ENCODE data around the gene MRPL24. TPM values are rescaled to one million over a fixed set of nuclear protein-coding genes. Genes with fewer than 3 reads are reported as not detected.

MRPL24 gene
- total RNA-seq, 1 donor from 2014 or later = 60.3 TPM

DNA sequence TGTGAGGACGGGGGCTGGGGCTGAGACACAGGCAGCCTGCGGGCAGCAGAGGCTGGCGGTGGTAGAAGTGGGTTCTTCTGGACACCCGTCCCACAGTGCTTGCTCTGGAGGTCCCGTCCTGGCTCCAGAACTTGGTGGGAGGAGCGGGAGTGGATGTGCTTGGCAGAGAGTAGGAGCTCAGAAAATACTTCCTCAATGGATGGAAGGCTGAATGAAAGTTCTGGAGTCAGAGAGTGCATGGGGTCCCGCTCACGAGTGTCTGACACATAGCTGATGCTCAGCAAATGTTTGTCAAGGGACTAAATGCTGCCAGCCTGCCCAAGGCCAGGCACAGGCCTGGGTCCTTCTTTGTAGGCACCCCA, 50.2 kb downstream of the MRPL24 start:
- no peak for FAIRE-seq
- Histone ChIP-seq H3K27me3 (ENCODE audit: control insufficient read depth, insufficient read depth, low read length) (no peaks in the 10 kb centered on the region), H3K36me3 (ENCODE audit: control insufficient read depth, insufficient read depth, low read length) (no peaks in the 10 kb centered on the region), H3K4me3 (ENCODE audit: low read depth, low read length) (no peak overlapping the region)
- no peak for TF ChIP-seq CTCF (IDR thresholded peaks at IDR 0.05; ENCODE audit: insufficient read depth, low read length, severe bottlenecking)
- no peak for DNase-seq (ENCODE audit: low read depth)

DNA sequence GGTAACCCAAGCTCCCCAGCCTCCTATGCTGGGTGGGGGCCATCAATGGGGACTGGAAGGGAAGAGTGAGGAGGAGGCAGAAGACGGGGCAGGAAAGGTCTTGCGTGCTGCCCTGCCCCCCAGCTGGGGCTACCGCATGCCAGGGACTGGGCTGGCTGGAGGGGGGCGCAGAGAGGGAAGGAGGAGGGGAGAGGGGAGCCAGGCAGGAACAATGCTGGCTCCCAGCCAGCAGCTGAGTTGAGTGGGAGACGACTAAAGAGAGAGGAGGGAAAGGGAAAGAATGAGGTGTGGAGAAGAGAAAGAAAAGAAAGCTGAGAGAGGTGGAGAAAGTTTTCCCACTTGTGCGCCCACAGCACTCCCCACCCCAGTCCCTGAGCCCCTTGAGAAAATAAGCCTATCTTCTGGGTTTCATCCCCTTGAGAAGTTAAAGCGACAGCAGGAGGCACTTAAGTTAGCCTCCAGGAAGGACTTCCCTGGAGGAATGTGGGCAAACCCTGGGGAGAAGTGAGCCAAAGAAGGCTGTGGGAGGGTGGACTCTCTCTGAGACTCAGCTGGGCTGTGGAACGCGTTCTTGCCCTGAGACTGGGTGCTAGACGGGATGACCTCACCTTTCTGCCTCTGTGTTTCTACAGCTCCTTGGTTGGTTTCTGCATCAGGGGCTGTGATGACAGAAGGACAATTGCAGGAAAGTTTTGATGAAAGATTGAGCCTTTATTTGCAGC, 50.8 kb downstream of the MRPL24 start:
- no peak overlapping the region for H3K4me3 ChIP-seq (ENCODE audit: low read depth, low read length)
- no peaks in the 10 kb centered on the region for H3K36me3 ChIP-seq (ENCODE audit: control insufficient read depth, insufficient read depth, low read length)
- no peak for TF ChIP-seq CTCF (IDR thresholded peaks at IDR 0.05; ENCODE audit: insufficient read depth, low read length, severe bottlenecking)
- DNase-seq (ENCODE audit: low read depth) (peak; percentile 73), FAIRE-seq (no peak)
- no peaks in the 10 kb centered on the region for H3K27me3 ChIP-seq (ENCODE audit: control insufficient read depth, insufficient read depth, low read length)

DNA sequence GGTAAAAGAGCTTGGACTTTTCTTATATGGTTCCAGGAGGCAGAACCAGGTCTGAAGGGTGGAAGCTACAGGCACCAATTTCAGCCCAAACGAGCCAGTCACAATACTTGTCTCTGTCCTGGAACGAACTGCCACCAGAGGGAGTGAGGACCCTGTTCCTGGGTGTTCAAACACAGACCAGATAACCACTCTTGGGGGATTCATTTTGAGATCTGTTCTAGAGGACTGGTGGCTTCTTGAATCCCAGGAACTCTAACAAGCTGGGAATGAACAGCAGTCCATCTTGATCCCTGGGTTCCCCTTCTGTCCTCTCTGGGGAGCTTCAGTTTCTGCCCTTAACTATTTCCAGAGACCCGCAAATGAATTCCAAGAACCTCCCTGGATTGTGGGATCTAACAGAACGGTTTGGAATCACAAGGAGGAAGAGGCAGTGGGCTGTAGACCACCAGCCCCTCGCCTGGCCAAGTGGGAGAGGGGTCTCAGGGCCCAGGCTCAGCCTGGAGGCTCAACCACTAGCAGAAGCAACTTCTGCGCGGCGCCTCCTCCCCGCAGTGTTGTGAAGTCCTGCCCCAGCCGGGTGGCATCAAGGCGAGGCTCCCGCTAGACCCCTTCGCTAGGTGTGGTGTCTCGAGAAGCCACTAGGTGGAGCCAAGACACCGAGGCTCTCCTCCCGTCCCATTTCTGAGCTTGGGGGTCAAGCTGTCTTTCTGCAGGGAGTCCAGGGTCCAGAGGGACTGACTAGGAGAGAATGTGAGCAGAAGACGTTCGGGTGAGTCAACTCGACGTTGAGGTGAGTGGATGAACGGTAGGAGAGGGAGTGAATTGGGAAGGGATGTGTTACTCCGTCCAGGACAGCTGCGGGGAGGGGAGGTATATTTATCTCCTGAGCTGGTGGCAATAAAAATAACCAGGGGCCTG, 51.6 kb downstream of the MRPL24 start:
- no peaks in the 10 kb centered on the region for H3K36me3 ChIP-seq (ENCODE audit: control insufficient read depth, insufficient read depth, low read length)
- peak overlapping the region; percentile 1 for H3K4me3 ChIP-seq (ENCODE audit: low read depth, low read length)
- DNase-seq (ENCODE audit: low read depth) = peak; percentile 80
- no peak for FAIRE-seq
- peak; percentile 98 for TF ChIP-seq CTCF (IDR thresholded peaks at IDR 0.05; ENCODE audit: insufficient read depth, low read length, severe bottlenecking)
- H3K27me3 ChIP-seq (ENCODE audit: control insufficient read depth, insufficient read depth, low read length) = no peaks in the 10 kb centered on the region

Other genes starting within 250 kb of the MRPL24 start
- gene MEF2D, start 240.3 kb downstream of the MRPL24 start, total RNA-seq = 1.3 and 4.9 TPM in 2 replicates
- 0.53 and 1.7 TPM in 2 replicates for gene IQGAP3, start 168.5 kb downstream of the MRPL24 start, total RNA-seq
- gene TTC24, start 161.4 kb downstream of the MRPL24 start, total RNA-seq = not detected in 2 replicates
- 142 and 154 TPM in 2 replicates for gene NAXE, start 149.3 kb downstream of the MRPL24 start, total RNA-seq
- 15.9 and 29.2 TPM in 2 replicates for gene GPATCH4, start 139.6 kb downstream of the MRPL24 start, total RNA-seq
- under 0.01 TPM in 1 of 2 replicates, not detected in the other for gene HAPLN2, start 121.7 kb downstream of the MRPL24 start, total RNA-seq
- gene BCAN, start 99.0 kb downstream of the MRPL24 start, total RNA-seq = not detected in 2 replicates
- gene NES, start 63.7 kb downstream of the MRPL24 start, total RNA-seq = under 0.01 TPM in 1 of 2 replicates, not detected in the other
- gene CRABP2, start 35.5 kb downstream of the MRPL24 start, total RNA-seq = 5.3 and 112 TPM in 2 replicates
- gene METTL25B, start 12.6 kb downstream of the MRPL24 start, total RNA-seq = 14.7 and 20.2 TPM in 2 replicates
- 7.9 and 10.6 TPM in 2 replicates for gene ISG20L2, start 12.3 kb downstream of the MRPL24 start, total RNA-seq
- 163 and 225 TPM in 2 replicates for gene HDGF, start 10.6 kb upstream of the MRPL24 start, total RNA-seq
- gene PRCC, start 26.4 kb upstream of the MRPL24 start, total RNA-seq = 9.2 and 11.5 TPM in 2 replicates
- 1.2 and 1.8 TPM in 2 replicates for gene SH2D2A, start 75.8 kb upstream of the MRPL24 start, total RNA-seq
- gene INSRR, start 118.0 kb upstream of the MRPL24 start, total RNA-seq = not detected in 2 replicates
- gene NTRK1, start 119.8 kb upstream of the MRPL24 start, total RNA-seq = not detected in 2 replicates
- 1.8 TPM in 2 replicates for gene PEAR1, start 152.6 kb upstream of the MRPL24 start, total RNA-seq
- gene LRRC71, start 179.5 kb upstream of the MRPL24 start, total RNA-seq = not detected in 2 replicates

Measured in bronchial epithelial cell (primary cell).